Stimulated activated CD4-positive, alpha-beta T cell treated with anti-CD3 and anti-CD28 coated beads, TNF-alpha, amount 100 ng/mL, for 1 hour (primary cell): Measurements from ENCODE around the gene NEURL2.
A peak's percentile ranks its signal among the peaks of the same experiment; 100 is the strongest.

Experiments
- DNase-seq, 3 donors: peaks; one replicate each; pipeline ENCODE4 v3.0.0-alpha.2; 2020; ENCODE audit warnings: low read depth in 3 of 3, low spot score in 1 of 3

The NEURL2 gene

DNA sequence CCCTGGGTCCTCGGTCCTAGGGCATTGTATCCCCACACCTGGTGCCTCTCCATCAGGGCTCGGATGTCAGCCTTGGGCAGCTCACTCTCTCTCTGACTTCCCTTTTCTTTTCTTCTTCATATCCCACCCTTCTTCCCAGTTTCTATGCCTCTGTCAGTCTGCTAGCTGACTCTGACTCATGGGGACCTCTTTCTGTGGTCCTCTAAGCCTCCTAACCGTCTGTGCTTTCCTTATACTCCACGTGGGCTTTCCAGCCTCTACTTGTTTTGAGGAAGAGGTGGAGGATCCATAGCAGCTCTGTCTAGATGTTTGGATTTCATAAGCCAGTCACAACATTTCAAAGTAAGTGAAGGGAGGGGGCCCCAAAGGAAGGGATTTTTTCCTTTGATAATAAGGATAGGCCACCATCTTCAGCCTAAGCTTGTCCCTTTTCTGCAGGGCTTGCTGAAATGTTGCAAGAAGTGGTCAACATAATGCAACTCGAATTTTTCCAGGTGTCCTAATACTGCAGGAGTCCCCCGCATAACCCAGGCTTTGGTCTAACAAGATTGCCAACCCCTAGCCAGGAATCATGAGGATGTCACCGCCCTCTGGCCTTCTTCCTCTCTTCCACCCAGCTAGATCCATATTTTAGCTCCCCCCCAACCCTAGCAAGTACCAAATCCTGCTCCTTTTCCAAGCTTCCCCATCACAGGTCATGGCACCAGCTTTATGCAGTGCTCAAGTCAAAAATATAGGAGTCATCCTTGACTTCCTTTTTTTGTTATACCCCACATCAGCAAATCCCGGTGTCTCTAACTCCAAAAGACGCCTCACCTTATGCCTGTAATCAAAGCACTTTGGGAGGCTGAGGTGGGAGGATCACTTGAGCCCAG is 29.7 kb upstream of the NEURL2 start:
- DNase-seq = no peak

DNA sequence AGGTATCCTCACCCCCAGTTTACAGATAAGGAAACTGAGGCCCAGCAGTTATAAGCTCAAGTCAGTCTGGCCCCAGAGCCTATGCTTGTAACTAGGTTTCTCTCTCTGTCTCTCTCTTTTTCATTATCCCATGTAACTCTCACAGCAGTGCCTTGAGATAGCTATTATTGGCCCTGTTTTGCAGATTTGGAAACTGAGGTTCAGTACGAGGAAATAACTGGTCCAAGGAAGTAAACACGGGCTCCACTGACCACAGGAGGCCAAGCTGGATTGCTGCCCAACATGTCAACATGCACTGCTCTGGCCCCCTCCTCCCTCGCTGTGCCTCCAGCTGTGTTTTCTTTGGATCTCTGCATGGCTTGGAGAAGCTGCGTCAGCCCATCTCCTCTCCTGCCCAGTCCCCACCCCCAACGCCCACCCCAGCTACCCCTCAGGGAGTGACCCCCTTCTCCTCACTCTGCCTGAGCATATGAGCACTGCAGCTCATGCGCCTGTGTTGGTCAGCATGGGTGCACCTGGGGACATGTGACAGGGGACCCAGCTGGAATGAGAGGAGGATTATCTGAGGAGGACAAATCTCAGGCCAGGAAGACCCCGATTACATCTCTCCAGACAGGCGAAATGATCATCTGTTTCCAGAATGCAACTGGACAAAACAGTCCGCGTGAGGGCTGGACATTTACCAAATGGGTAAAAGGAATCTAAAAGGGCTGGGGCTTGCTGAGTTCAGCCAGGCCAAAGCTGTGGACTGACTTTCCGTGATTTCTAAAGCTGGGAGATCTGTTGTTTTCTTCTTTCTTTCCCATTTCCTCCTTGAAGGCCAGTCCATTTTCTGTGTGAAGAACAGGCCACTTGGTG is 28.8 kb upstream of the NEURL2 start:
- DNase-seq = no peak

DNA sequence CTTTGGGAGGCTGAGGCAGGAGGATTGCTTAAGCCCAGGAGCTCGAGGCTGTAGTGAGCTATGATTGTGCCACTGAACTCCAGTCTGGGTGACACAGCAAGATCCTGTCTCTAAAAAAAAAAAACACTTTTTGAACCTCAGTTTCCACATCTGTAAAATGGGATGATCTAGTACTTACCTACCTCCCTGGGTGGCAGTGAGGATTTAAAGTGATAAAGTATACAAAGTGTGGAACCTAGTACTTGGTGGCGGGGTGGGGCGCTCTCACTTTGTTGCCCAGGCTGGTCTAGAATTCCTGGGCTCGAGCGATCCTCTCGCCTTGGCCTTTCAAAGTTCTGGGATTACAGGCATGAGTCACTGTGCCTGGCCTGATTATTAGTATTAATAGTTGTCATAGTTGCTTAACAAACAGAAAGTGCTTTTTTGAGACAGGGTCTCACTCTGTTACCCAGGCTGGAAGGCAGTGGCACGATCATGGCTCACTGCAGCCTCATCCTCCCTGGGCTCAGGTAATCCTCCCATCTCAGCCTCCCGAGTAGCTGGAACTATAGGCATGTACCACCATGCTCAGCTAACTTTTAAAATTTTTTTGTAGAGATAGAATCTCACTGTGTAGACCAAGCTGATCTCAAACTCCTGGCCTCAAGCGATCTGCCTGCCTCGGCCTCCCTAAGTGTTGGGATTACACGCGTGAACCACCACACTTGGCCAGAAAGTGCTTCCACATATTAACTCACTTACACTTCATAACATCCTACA is 27.9 kb upstream of the NEURL2 start:
- DNase-seq = no peak

DNA sequence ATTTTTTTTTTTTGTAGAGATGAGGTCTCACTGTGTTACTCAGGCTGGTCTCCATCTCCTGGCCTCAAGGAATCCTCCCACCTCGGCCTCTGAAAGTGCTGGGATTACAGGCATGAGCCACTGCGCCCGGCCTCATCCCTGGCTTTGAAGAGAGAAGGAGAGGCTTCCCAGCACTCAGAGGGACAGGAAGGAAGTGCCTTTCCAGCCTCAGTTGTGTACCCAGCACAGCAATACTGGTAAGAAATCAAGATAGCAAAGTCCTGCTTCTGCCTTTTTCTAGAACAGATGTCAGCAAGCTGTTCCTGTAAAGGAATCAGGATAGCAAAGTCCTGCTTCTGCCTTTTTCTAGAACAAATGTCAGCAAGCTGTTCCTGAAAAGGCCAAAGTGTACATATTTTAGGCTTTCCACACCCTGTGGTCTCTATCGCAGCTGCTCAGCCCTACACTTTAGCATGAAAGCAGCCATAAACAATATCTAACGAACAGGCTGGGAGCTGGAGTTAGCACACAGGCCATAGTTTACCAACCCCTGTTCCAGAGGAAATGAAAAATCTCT is 27.3 kb upstream of the NEURL2 start:
- no peak for DNase-seq

DNA sequence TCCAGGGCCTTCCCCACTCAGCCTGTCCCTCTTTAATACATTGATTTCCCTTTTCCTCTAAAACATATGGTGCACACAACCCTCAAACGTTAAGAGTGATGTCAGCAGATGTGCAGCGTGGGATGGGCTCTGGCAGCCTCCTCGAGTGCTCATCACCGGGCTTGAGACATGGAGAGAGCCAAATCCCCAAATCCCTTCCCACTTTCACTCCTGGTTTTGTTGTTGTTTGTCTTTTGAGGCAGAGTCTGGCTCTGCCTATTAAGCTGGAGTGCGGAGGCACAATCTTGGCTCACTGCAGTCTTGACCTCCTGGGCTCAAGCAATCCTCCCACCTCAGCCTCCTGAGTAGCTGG is 26.8 kb upstream of the NEURL2 start:
- DNase-seq = no peak

DNA sequence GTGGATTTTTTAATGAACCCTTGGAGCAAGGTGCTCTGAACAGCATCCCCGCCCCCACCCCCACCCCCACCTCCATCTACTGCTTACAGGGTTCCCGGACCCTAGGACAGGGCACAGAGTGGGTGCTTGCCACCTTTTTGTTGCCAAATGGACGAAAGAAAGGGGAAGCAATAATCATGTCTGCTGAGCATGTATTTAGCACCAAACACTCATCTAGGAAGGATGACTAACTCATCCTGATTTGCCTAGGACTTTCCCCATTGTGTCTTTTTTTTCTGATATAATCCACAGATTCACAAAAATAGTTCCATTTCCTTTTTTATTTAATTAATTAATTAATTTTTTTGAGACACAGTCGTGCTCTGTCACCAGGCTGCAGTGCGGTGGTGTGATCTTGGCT is 22.1 kb upstream of the NEURL2 start:
- DNase-seq = no peak

DNA sequence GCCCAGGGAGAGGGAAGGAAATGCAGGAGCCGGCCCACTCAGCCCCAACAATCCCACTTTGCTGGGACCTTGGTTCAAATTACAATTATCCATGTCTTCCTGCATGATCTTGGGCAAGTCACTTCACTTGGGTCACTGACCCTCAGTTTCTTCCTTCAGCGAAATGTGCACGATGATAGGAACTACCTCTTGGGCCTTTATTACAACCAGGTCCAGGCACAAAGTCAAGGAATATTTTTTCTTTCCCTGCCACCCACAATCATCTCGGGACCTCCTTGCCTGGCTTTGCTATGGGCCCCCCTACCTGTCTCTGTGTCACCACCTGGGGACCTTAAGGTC is 21.3 kb upstream of the NEURL2 start:
- DNase-seq = no peak

DNA sequence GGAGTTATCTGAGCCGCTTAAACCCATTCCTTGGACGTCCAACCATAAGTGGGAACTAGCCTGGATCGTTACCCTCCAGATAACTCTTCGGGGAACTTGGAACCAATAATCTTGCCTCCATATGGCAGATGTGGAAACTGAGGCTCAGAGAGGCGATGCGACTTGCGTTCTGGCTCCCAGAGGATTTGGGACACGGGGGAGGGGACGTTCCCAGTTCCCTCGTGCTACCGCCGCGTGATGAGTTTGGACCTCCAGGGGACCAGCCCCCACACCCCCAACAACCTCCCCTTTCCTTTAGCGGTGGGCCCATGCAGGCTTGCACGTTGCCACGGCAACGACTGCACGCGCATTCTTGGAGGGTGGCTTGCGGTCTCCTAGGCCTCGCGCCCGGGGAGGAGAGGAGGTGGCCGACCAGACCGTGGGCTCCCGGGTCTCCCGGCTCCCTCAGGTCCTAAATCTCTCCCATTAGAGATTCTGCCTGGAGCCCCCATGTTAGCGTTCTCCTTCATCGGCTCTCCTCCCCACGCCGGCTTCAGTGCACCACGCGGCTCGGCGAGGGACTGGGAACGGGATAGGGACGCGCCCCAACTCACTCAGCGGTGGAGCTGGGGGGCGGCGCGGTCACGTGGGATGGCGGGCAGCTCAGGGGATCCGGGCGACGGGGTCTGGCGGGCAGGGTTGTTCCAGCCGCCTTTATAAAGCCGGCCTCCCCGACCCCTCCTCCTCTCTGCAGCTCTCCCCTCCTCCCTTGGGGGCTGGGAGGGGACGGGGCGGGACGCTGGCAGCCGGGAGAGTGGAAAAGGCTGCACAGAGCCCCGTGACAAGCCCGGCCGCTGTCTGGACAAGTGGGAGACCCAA is 20.7 kb upstream of the NEURL2 start, which contains the start of gene PLTP:
TSS of gene PLTP (minus strand) at position 670 of the 858 bp plus-strand sequence. CDS start 703 bp downstream, outside the sequence.
- DNase-seq = no peak

DNA sequence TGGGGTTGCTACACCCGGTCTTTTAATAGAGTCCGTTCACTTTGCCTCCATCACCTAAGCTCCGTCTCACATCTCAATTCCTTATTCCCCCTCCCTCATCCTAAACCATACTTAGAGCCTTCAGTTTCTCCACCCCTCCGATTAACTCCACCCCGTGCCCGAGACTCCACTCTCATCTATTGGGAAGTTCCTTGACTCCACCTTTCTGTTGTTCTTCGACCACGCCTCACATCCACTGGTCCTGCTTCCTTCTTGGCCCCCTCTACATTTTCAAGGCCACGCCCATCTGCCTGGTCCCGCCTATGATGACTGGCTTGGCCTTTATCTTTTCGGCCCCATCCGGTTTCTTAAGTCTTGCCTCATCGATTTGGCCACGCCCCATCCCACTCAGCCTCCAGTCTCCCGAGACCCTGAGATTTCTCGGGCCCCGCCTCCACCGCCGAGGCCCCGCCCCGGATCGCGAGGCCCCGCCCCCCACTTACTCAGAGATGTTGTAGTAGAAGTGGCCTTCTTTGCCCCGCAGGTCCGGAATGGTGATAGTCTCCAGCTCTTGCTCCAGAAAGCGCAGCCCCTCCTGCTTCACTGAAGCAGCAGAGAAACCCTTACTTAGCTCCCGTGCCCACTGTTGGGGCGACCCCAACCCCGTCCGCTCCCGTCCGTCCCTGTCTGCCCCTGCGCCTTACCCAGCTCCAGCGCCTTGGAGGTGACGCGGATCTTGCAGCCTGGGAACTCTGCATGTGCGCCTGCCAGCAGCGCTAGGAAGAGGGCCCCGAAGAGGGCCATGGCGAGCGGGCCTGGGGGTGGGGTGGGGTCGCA is 19.9 kb upstream of the NEURL2 start:
- DNase-seq = peak; percentile 51 to 94 (median 63)

DNA sequence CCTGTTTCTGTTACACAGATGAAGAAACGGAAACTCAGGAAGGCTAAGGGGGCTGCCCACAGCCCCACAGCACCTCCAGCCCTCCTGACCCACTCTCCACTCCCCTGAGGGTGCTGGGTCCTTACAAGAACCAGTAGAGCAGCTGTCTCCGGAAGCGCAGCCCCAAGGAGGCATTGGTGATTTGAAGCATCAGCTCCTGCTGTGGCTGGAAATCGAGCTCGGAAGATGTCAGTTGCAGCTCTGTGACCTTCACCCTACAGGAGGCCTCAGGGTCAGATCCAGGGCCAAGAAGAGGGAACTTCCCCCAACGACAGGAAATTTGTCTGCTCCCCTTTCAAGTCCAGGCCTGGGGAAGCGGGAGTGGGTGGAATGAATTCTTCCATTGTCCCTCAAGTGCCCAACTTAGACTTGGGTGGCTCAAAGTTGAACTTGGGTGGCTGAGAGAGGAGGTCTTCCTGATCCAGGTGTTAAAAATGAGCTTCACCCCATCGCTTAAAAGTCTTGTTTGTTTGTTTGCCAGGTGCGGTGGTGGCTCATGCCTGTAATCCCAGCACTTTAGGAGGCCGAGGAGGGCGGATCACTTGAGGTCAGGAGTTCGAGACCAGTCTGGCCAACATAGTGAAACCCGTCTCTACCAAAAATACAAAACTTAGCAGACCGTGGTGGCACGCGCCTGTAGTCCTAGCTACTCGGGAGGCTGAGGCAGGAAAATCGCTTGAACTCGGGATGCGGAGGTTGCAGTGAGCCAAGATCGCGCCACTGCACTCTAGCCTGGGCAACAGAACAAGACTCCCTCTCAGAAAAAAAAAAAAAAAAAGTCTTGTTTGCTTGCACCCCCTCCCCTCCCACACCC is 19.0 kb upstream of the NEURL2 start:
- no peak for DNase-seq

DNA sequence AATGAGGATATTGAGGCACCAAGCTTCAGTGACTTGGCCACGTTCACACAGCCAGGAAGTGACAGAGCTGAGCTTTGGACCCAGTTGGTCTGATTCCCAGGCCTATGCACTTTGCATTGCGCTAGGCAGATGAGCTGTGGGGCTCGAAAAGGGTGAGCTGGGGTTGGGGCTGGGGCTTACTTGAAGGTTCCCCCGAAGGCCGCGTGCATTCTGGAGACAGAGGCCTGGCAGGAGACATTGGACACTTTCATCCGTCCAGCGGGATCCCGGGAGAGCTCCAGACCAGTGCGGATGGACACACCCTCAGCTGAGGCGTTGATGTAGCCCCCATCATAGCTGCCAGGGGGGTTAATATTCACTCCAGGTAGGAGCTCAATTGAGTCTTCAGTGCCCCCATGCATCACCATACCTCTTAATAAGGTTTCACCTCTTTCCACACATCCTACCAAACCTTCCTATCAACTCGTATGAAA is 18.4 kb upstream of the NEURL2 start:
- no peak for DNase-seq

DNA sequence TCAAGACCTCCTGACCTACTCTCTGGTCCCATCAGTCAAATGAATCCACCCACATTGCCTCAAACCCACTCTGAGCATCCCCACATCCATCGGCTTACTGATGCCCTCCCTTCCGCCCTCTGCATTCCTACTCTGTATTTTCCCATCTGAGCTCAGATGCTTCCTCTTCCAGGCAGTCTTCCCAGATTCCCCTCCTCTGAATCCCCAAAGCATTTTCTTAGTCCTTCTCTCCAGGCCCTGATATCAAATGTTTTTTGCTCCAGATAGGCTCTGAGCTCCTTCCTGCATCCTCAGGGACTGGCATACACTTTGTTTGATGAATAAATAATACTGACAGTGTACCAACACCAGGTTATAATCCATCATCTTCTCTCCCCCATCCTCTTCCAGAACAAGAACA is 17.1 kb upstream of the NEURL2 start:
- no peak for DNase-seq

DNA sequence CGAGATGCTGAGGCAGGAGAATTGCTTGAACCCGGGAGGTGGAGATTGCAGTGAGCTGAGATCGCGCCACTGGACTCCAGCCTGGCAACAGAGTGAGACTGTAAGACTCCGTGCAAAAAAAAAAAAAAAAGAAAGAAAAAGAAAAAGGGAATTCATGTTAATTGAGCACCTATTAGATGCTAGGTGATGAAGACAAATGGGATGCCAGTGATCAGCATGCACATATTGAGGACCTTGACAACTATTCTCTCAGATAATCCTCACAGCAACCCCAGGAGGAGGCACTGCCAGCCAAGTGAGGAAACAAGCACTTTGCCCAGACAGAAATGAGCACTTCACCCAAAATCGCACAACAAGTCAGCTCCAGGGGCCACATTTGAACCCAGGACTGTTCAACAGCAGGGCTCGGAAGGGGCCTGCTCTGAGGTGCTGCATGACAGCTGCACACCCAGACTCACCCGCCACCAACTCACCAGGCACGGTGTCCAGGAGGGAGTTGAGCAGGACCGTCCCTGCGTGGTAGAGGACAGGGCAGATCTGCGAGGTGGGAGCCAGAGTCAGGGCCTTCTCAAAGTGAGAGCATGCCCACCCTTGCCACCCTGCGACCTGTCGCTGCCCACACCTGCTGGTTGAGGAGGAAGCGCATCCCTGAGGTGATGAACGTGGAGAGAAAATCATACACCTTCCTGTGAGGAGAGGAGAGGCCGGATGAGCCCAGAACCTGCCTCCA is 16.4 kb upstream of the NEURL2 start:
- no peak for DNase-seq

DNA sequence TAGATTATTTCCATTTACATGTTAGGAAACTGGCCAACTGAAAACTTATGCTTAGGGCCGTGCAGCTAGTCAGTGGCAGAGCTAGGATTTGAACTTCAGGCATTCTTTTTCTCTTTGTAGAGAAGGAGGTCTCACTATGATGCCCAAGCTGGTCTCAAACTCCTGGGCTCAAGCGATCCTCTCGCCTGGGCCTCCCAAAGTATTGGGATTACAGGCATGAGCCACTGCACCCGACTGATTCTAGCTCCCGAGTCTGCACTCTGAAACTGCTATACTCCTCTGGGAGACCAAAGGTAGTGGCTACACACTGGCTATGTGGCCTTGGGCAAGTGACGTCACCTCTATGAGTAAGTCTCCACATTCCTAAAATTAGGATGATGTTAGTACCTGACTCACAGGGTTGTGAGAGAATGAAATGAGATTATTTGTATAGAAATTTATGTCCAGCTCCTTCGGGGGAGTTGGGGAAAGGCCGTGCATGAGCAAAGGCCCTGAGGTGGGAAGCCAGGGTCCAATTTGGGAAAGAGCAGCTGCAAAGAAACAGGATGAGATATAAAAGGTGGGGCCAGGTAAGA is 14.6 kb upstream of the NEURL2 start:
- DNase-seq = no peak

DNA sequence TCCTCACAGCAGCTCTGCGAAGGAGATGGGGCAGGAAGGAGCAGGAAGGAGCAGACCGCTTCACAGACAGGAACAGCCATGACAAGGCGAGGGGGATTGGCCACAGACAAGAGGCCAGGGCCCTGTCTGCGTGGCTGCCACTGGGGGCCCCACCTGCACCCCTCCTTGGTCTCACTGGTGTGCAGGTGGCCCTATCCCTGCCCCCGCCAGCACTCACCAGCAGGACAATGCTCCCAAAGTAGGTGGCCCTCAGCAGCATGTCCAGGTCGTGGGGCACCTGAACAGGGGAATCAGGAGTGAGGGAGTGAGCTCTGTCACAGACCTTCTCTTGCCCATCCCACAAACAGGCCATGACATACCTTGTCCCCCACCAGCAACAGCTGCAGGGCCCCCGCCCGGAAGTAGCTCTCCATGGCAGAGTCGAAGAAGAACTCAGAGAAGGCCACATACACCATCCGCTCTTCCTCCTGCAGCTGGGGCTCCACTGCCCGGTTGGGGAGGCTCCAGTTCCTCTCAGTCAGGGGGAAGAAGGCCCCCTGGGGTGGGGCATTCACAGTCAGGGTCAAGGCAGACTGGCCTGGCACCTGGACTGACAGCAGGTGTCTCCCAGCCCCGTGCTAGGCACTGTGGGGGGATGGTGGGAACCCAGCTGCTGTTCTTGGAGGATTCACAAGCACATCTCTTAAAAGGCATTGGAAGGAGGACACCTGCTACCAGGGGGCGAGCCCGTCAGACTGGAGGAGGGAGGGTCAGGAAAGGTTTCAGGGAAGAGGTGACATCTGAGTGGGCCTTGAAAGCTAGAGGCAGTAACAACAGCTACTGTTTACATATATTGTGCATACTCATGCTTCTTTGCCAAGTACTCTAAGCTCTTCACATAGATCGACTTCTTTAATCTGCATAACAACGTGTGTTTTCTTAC is 13.8 kb upstream of the NEURL2 start:
- DNase-seq = no peak

DNA sequence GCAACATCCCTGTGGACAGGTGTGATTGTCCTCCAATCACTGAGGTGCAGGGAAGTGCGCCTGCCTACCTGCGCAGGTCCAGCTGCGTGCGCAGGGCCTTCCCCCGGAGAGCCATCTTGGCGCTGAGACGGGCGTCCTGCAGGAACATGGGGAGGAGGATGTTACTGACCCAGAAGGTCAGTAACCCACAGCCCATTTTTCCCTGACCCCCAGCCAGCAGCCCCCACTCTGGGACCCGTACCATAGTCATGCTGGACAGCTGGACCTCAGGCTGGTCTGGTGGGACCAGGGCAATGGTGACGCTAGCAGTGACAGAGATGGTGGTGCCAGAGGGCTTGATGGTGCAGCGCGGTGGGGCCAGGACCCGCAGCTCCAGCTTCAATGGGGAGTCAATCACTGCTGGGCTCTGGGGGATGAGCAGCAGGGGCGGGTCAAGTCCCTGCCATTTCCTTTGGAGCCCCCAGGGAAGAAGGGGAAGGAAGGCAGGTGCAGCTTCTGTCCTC is 11.2 kb upstream of the NEURL2 start:
- DNase-seq = no peak
